Cardiac muscle cell (in vitro differentiated cells and primary cell): ENCODE measurements around the gene CAD. TPM values are rescaled to one million over a fixed set of nuclear protein-coding genes. Genes with fewer than 3 reads are reported as not detected.

Experiments
- DNase-seq, 2 donors: peaks; one replicate each; pipeline versions ENCODE4 v3.0.0 to v3.0.0-alpha.2; 2010 to 2017; ENCODE audit warnings: low read depth in 1 of 2, low spot score in 1 of 2
- H3K27ac ChIP-seq: fragments of 200-600 bp; sonication (generic); 2 replicates; pipeline ENCODE4 v1.5.1; 2016
- H3K27me3 ChIP-seq: fragments of 200-600 bp; sonication (generic); 2 replicates; pipeline ENCODE4 v1.6.0; 2016; ENCODE audit warnings: control low read depth
- H3K36me3 ChIP-seq: fragments of 200-600 bp; sonication (generic); 2 replicates; pipeline ENCODE4 v1.5.1; 2016; ENCODE audit warnings: control low read depth
- H3K4me1 ChIP-seq: fragments of 200-600 bp; sonication (generic); 2 replicates; pipeline ENCODE4 v1.8.1; 2017; ENCODE audit warnings: low read depth, mild to moderate bottlenecking, mixed run types
- H3K4me3 ChIP-seq: fragments of 200-600 bp; sonication (generic); 2 replicates; pipeline ENCODE4 v1.5.1; 2016; ENCODE audit warnings: mild to moderate bottlenecking
- H3K9me3 ChIP-seq: fragments of 200-600 bp; sonication (generic); 2 replicates; pipeline ENCODE4 v1.5.1; 2017; ENCODE audit warnings: low read depth, mild to moderate bottlenecking, control low read depth
- CTCF ChIP-seq: IDR thresholded peaks from 2 replicates; pipeline ENCODE4 v1.5.1; 2012; ENCODE audit warnings: low read depth, mild to moderate bottlenecking, low read length
- polyA plus RNA-seq: library from polyadenylated mRNA; unstranded; fragments of >200 nt; fragmentation: Nextera tagmentation; extraction: Ambion mirVana; gene quantifications from 2 replicates; pipeline ENCODE4 v1.2.1, GENCODE V29; 2016
- total RNA-seq: library from RNA; depleted of rRNA; stranded (reverse); fragments of >200 nt; gene quantifications from 2 replicates; pipeline ENCODE4 v1.2.3, GENCODE V29; 2016

Gene CAD
- total and polyA plus RNA-seq, 2 experiments from 2014 or later = 30.1 to 51.7 TPM

GRCh38 chr2:27211943-27212625 is 5.1 kb upstream of the CAD start, which contains the start of the genes ATRAID and SLC5A6:
ATRAID (plus strand) TSS chr2:27212041; CDS start chr2:27212369, 328 bp downstream.
SLC5A6 (minus strand) TSS chr2:27212268; CDS start chr2:27207650, 4,618 bp downstream.
- Histone ChIP-seq H3K27me3 (no peaks in the 10 kb centered on the region), H3K9me3 (no peaks in the 10 kb centered on the region), H3K27ac (peak within 1 kb of the TSS; percentile 96), H3K4me3 (peak within 1 kb of the TSS; percentile 54), H3K4me1 (peaks cover 10% of the 10 kb centered on the region), H3K36me3 (no peaks in the 10 kb centered on the region)
- DNase-seq = peak; percentile 92 to 94
- no peak for TF ChIP-seq CTCF

GRCh38 chr2:27212626-27213471 is 4.3 kb upstream of the CAD start:
- Histone ChIP-seq H3K36me3 (no peaks in the 10 kb centered on the region), H3K9me3 (no peaks in the 10 kb centered on the region), H3K4me1 (peaks cover 10% of the 10 kb centered on the region), H3K27ac (peak overlapping the region; percentile 96), H3K4me3 (peak overlapping the region; percentile 54), H3K27me3 (no peaks in the 10 kb centered on the region)
- no peak for TF ChIP-seq CTCF
- peak; percentile 9 to 72 for DNase-seq

DNA sequence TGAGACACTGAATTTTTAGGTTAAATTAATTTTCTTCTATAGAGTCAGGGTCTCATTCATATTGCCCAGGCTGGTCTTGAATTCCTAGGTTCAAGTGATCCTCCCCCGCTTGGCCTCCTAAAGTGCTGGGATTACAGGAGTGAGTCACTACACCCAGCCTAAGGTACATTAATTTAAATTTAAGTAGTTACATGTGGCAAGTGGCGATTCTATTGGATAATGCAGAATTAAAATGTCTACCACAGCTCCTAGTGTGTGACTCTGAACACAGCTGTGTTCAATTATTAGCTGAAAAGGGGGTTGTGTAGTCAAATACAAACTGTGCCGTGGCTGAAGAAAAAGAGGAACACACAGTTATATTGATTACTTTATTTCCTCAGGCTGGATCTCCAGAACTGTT is 2.2 kb upstream of the CAD start:
- no peaks in the 10 kb centered on the region for H3K9me3 ChIP-seq
- no peak for DNase-seq
- H3K4me1 ChIP-seq = peaks cover 10% of the 10 kb centered on the region
- H3K4me3 ChIP-seq = no peak overlapping the region
- no peaks in the 10 kb centered on the region for H3K36me3 ChIP-seq
- no peaks in the 10 kb centered on the region for H3K27me3 ChIP-seq
- no peak overlapping the region for H3K27ac ChIP-seq
- TF ChIP-seq CTCF = no peak

DNA sequence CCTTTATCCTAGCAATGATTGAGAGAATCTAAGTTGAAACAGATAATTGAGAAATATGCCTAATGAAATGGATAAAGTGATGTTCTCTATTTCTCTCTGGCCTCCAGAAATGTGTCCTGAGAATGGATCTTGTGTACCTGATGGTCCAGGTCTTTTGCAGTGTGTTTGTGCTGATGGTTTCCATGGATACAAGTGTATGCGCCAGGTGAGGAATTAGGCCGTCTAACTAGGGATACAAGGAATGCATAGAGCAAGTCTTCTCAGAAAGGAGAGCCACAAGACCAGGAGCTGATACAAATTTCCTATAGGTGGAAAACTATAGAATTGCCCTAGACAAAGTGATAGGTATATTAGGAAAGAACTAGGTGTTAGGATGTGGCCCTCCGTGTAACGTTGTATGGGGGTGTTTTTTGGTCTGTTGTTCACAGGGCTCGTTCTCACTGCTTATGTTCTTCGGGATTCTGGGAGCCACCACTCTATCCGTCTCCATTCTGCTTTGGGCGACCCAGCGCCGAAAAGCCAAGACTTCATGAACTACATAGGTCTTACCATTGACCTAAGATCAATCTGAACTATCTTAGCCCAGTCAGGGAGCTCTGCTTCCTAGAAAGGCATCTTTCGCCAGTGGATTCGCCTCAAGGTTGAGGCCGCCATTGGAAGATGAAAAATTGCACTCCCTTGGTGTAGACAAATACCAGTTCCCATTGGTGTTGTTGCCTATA is 592 bp upstream of the CAD start:
- H3K36me3 ChIP-seq = no peaks in the 10 kb centered on the region
- H3K27me3 ChIP-seq = no peaks in the 10 kb centered on the region
- H3K27ac ChIP-seq = no peak overlapping the region
- peak overlapping the region; percentile 42 for H3K4me3 ChIP-seq
- no peak for TF ChIP-seq CTCF
- no peaks in the 10 kb centered on the region for H3K9me3 ChIP-seq
- H3K4me1 ChIP-seq = peaks cover 6% of the 10 kb centered on the region
- no peak for DNase-seq

DNA sequence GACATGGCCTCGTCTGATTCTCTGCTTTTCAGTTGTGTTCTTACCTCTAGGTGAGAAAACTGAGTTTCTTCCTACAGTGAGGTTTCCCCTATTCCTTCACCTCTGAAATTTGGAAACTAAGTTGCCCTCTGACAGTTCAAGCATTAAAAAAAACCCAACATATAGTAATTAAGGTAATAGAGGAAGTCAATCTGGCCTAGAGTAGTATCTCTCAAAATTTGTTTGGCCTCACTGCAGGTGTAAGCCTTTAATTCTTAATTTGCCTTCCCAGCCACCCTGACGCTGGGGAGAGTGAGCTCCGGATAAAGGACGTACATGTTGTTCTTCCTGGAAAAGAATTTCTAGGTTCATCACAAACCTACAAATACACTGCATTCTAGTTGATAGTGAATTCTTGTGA is 1.4 kb downstream of the CAD start:
- H3K4me1 ChIP-seq = no peaks in the 10 kb centered on the region
- no peaks in the 10 kb centered on the region for H3K27me3 ChIP-seq
- H3K9me3 ChIP-seq = no peaks in the 10 kb centered on the region
- DNase-seq = no peak
- peaks cover 8% of the 10 kb centered on the region for H3K36me3 ChIP-seq
- no peak overlapping the region for H3K4me3 ChIP-seq
- no peak overlapping the region for H3K27ac ChIP-seq
- no peak for TF ChIP-seq CTCF
